HEK293T (cell line): ENCODE measurements around the gene RFNG.

Experiments used
- ARNT ChIP-seq: fragments of 450-650 bp; IDR thresholded peaks from 2 replicates; pipeline ENCODE4 v1.6.1; 2017; ENCODE audit warnings: mild to moderate bottlenecking
- BHLHE40 ChIP-seq: fragments of 450-650 bp; IDR thresholded peaks from 2 replicates; pipeline ENCODE4 v1.6.1; 2016; ENCODE audit warnings: mild to moderate bottlenecking, moderate library complexity, borderline replicate concordance
- CTBP1 ChIP-seq: fragments of 450-650 bp; IDR thresholded peaks from 2 replicates; pipeline ENCODE4 v1.6.1; 2016; ENCODE audit warnings: borderline replicate concordance
- ELF4 ChIP-seq: fragments of 450-650 bp; IDR thresholded peaks from 2 replicates; pipeline ENCODE4 v1.6.1; 2017; ENCODE audit warnings: antibody characterized with exemption
- FOXA1 ChIP-seq: fragments of 450-650 bp; IDR thresholded peaks from 2 replicates; pipeline ENCODE4 v1.6.1; 2016; ENCODE audit warnings: mild to moderate bottlenecking
- FOXM1 ChIP-seq: fragments of 450-650 bp; IDR thresholded peaks from 2 replicates; pipeline ENCODE4 v1.6.1; 2017; ENCODE audit warnings: mild to moderate bottlenecking, borderline replicate concordance
- HDGF ChIP-seq: fragments of 450-650 bp; IDR thresholded peaks from 2 replicates; pipeline ENCODE4 v1.6.1; 2017; ENCODE audit warnings: antibody characterized with exemption, borderline replicate concordance
- L3MBTL2 ChIP-seq: fragments of 450-650 bp; conservative IDR thresholded peaks from 2 replicates; pipeline ENCODE4 v1.6.1; 2016; ENCODE audit warnings: mild to moderate bottlenecking
- SP1 ChIP-seq: fragments of 450-650 bp; IDR thresholded peaks from 2 replicates; pipeline ENCODE4 v1.6.1; 2017
- SUZ12 ChIP-seq: fragments of 450-650 bp; IDR thresholded peaks from 2 replicates; pipeline ENCODE4 v1.6.1; 2016; ENCODE audit warnings: mild to moderate bottlenecking
- TARDBP ChIP-seq: fragments of 450-650 bp; IDR thresholded peaks from 2 replicates; pipeline ENCODE4 v1.6.1; 2016
- ZNF384 ChIP-seq: fragments of 450-650 bp; IDR thresholded peaks from 2 replicates; pipeline ENCODE4 v1.6.1; 2016
- TF ChIP-seq, protein P1 (sequence below): fragments of 450-650 bp; IDR thresholded peaks from 2 replicates; pipeline ENCODE4 v1.6.1; 2016

DNA sequence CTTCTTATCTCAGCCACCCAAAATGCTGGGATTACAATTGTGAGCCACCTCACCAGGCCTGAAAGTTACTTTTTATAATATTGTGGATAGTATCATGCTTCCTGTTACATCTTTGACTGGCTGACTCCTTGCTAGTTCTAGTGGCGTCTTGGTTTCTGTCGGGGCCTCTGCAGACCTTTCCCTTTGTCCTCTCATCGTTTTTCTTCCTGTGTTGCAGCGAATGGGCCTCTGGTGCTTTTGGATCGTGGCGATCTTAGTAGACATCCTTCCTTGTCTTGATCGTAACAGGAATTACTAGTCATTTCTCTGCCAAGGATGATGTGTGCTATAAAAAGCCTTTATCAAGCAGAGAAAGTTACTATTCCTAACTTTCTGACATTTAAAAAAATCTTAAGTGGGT is 53.4 kb downstream of the RFNG start:
- no peak for TF ChIP-seq L3MBTL2
- TF ChIP-seq ELF4: no peak
- no peak for TF ChIP-seq SP1
- no peak for TF ChIP-seq ZNF384
- TF ChIP-seq, protein P1, sequence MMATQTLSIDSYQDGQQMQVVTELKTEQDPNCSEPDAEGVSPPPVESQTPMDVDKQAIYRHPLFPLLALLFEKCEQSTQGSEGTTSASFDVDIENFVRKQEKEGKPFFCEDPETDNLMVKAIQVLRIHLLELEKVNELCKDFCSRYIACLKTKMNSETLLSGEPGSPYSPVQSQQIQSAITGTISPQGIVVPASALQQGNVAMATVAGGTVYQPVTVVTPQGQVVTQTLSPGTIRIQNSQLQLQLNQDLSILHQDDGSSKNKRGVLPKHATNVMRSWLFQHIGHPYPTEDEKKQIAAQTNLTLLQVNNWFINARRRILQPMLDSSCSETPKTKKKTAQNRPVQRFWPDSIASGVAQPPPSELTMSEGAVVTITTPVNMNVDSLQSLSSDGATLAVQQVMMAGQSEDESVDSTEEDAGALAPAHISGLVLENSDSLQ: no peak
- no peak for TF ChIP-seq CTBP1
- no peak for TF ChIP-seq TARDBP
- TF ChIP-seq SUZ12: no peak
- no peak for TF ChIP-seq ARNT
- no peak for TF ChIP-seq FOXM1
- no peak for TF ChIP-seq HDGF
- no peak for TF ChIP-seq BHLHE40
- no peak for TF ChIP-seq FOXA1
